GM19395 (cell line): ENCODE measurements around the gene JAKMIP1.

Experiments
- ATAC-seq: cut with Tn5 transposase; IDR thresholded peaks from one replicate; pipeline ENCODE4 v1.9.1; 2021; ENCODE audit warnings: mild to moderate bottlenecking, moderate library complexity; ENCODE audit not compliant: unreplicated experiment

JAKMIP1 gene

GRCh38 chr4:5976431-5976830 is 223.9 kb downstream of the JAKMIP1 start:
- ATAC-seq = no peak
